Fibroblast of lung (primary cell): ENCODE measurements around the gene SI.

Experiments used
- CTCF ChIP-seq, 2 donors: IDR thresholded peaks in 1 of 2; conservative IDR thresholded peaks in 1 of 2; 1 replicate in 1 of 2; 2 replicates in 1 of 2; pipeline ENCODE4 v1.5.1; 2011 to 2012; ENCODE audit warnings: low read length in 2 of 2, control low read depth in 1 of 2, inconsistent platforms in 1 of 2, low read depth in 1 of 2, mild to moderate bottlenecking in 1 of 2
- EZH2 ChIP-seq: IDR thresholded peaks from 2 replicates; pipeline ENCODE4 v1.5.1; 2012; ENCODE audit warnings: low read length, control low read depth, mild to moderate bottlenecking; ENCODE audit errors: missing control alignments

GRCh38 chr3:164984947-164985346 is 93.3 kb downstream of the SI start:
- TF ChIP-seq CTCF (conservative IDR thresholded peaks at IDR 0.05 in 1 of 2, IDR thresholded peaks at IDR 0.05 in 1 of 2; ENCODE audit: low read depth in 1 of 2, low read length in 2 of 2): no peak
- TF ChIP-seq EZH2: no peak
